Kidney (tissue), 14 donors: ENCODE results near the gene ANO2. TPM values are rescaled to one million over a fixed set of nuclear protein-coding genes. Genes with fewer than 3 reads are reported as not detected.
A peak's percentile ranks its signal among the peaks of the same experiment; 100 is the strongest.

Source experiments
- DNase-seq, 5 donors: peaks; one replicate each; pipeline ENCODE4 v3.0.0-alpha.2; 2013 to 2020
- FAIRE-seq: peaks from 2 replicates; lab custom pipeline; 2012; peaks lifted over from hg19 to GRCh38; lab: Jason Lieb, UNC
- H3K27ac ChIP-seq, 2 donors: one replicate each; pipeline ENCODE4 v1.7.0; 2013; ENCODE audit warnings: low read depth in 2 of 2, low read length in 2 of 2, inconsistent platforms in 1 of 2
- H3K27me3 ChIP-seq: one replicate; pipeline ENCODE4 v1.7.1; 2013; ENCODE audit warnings: low read length, inconsistent platforms; ENCODE audit not compliant: control insufficient read depth, insufficient read depth
- H3K36me3 ChIP-seq, 3 donors: one replicate each; pipeline versions ENCODE4 v1.7.0 to v1.7.1; 2013; ENCODE audit warnings: low read length in 3 of 3, control low read depth in 1 of 3, inconsistent platforms in 1 of 3; ENCODE audit not compliant: insufficient read depth in 3 of 3, control insufficient read depth in 2 of 3
- H3K4me1 ChIP-seq, 3 donors: one replicate each; pipeline versions ENCODE4 v1.7.0 to v1.7.1; 2013; ENCODE audit warnings: low read length in 3 of 3, inconsistent platforms in 1 of 3, low read depth in 1 of 3; ENCODE audit not compliant: control insufficient read depth in 2 of 3, insufficient read depth in 2 of 3
- H3K4me3 ChIP-seq, 3 donors: one replicate each; pipeline versions ENCODE4 v1.7.0 to v1.8.1; 2013; ENCODE audit warnings: low read length in 3 of 3, control low read depth in 1 of 3, inconsistent platforms in 1 of 3
- H3K9ac ChIP-seq, 3 donors: one replicate each; pipeline versions ENCODE4 v1.7.0 to v1.7.1; 2013; ENCODE audit warnings: low read length in 3 of 3, control low read depth in 1 of 3, inconsistent platforms in 1 of 3
- H3K9me3 ChIP-seq, 3 donors: one replicate each; pipeline versions ENCODE4 v1.7.0 to v1.7.1; 2013; ENCODE audit warnings: low read length in 3 of 3, control low read depth in 1 of 3, inconsistent platforms in 1 of 3; ENCODE audit not compliant: control insufficient read depth in 2 of 3, insufficient read depth in 1 of 3
- CTCF ChIP-seq: IDR thresholded peaks from 3 replicates; pipeline ENCODE4 v1.5.1; 2012; ENCODE audit warnings: mild to moderate bottlenecking, moderate library complexity, borderline replicate concordance; ENCODE audit not compliant: insufficient read depth; ENCODE audit errors: extremely low read depth
- intact Hi-C: fragments of 100-400 bp; cut with DNase I; formaldehyde crosslinking; loops from one replicate; pipeline ENCODE4 v1.11.1; 2022
- polyA plus RNA-seq: library from polyadenylated mRNA; stranded (reverse); fragments of 350-450 nt; fragmentation: Illumina TruSeq; extraction: RNeasy Lipid Tissue Mini Kit (QIAGEN cat#74804); gene quantifications from one replicate; pipeline ENCODE4 v1.2.3, GENCODE V29; 2014; ENCODE audit warnings: low read depth, low replicate concordance; ENCODE audit not compliant: insufficient read depth
- total RNA-seq: library from RNA; stranded (reverse); fragmentation: NEBNext Ultra II Directional; extraction: Animal tissue kit (Norgen Biotek cat#: 25700); gene quantifications from one replicate; pipeline ENCODE4 v1.2.1, GENCODE V29; 2021
- donor health status: control.
- donor health status: control.
- donor health status: control.
- donor health status: control.
- donor health status: control.
- donor health status: DM: yes; HTN: yes; CAD: no.
- donor health status: Normal renal cell carcinoma (clear cell type).

Gene ANO2
- total and polyA plus RNA-seq, 2 donors from 2014 or later = 0.34 to 4.4 TPM

GRCh38 chr12:5592310-5592709 lies 352.7 kb downstream of the ANO2 start:
- H3K27me3 ChIP-seq = no peaks in the 10 kb centered on the region
- no peak overlapping the region for H3K27ac ChIP-seq
- no peaks in the 10 kb centered on the region for H3K36me3 ChIP-seq
- H3K4me3 ChIP-seq = no peak overlapping the region
- no peaks in the 10 kb centered on the region for H3K4me1 ChIP-seq
- TF ChIP-seq CTCF = no peak
- intact Hi-C loops = no loop called here
- H3K9ac ChIP-seq = no peak overlapping the region
- DNase-seq (no peak), FAIRE-seq (no peak)
- H3K9me3 ChIP-seq = no peaks in the 10 kb centered on the region

- TF ChIP-seq CTCF = no peak
- intact Hi-C loops = no loop called here
- H3K9me3 ChIP-seq = no peaks in the 10 kb centered on the region
- H3K27me3 ChIP-seq = no peaks in the 10 kb centered on the region
- FAIRE-seq = no peak
- no peak for DNase-seq
- no peak overlapping the region for H3K4me3 ChIP-seq
- no peaks in the 10 kb centered on the region for H3K36me3 ChIP-seq
- no peaks in the 10 kb centered on the region for H3K4me1 ChIP-seq
- no peak overlapping the region for H3K27ac ChIP-seq
- H3K9ac ChIP-seq = no peak overlapping the region
These were observed 354.7 kb downstream of the ANO2 start for GRCh38 chr12:5590316-5590715.

- intact Hi-C loops = no loop called here
- no peak for TF ChIP-seq CTCF
These were observed 356.0 kb downstream of the ANO2 start for GRCh38 chr12:5589054-5589453.

GRCh38 chr12:5588591-5588990 lies 356.5 kb downstream of the ANO2 start:
- no peak overlapping the region for H3K4me3 ChIP-seq
- DNase-seq (no peak), FAIRE-seq (no peak)
- TF ChIP-seq CTCF = no peak
- H3K4me1 ChIP-seq = no peaks in the 10 kb centered on the region
- no peak overlapping the region for H3K27ac ChIP-seq
- H3K27me3 ChIP-seq = no peaks in the 10 kb centered on the region
- no peaks in the 10 kb centered on the region for H3K36me3 ChIP-seq
- H3K9ac ChIP-seq = no peak overlapping the region
- intact Hi-C loops = no loop called here
- no peaks in the 10 kb centered on the region for H3K9me3 ChIP-seq

More at GRCh38 chr12:5589054-5589453, 356.0 kb downstream of the ANO2 start:
- Histone ChIP-seq H3K27me3 (no peaks in the 10 kb centered on the region), H3K9me3 (no peaks in the 10 kb centered on the region), H3K36me3 (no peaks in the 10 kb centered on the region), H3K4me1 (no peaks in the 10 kb centered on the region), H3K4me3 (no peak overlapping the region), H3K27ac (no peak overlapping the region), H3K9ac (no peak overlapping the region)
- FAIRE-seq = no peak
- DNase-seq = peak in 4 of 5 donors; percentile 44 to 71 (median 62)
